Measurements from ENCODE around the gene ASGR1.

DNA sequence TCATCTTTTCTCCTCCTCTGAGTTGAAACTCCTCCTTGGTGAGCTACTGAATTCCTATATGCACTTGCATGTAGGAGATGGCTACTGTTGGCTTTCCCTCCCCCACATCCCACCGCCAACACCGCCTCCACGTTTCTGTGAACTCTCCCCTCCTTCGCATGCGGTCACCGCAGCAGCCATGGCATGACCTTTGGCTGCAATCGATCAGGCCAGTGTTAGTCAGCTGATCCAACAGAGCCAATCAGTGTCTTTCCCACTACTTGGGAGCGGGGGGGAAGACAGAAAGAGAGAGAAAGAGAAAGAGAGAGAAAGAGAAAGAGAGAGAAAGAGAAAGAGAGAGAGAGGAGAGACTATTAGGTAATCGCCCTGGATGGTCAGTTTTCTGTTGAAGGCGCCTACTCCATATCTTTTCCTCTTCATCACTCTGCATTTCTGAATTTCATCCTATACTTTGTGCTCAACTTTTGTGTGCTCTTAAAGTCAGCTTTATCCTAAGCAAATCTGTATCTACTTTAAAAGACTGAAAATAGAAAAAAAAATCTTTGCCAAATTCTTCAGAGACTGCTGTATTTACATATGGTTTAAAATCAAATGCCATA lies 22.7 kb downstream of the ASGR1 start:
- TF ChIP-seq, protein P1, sequence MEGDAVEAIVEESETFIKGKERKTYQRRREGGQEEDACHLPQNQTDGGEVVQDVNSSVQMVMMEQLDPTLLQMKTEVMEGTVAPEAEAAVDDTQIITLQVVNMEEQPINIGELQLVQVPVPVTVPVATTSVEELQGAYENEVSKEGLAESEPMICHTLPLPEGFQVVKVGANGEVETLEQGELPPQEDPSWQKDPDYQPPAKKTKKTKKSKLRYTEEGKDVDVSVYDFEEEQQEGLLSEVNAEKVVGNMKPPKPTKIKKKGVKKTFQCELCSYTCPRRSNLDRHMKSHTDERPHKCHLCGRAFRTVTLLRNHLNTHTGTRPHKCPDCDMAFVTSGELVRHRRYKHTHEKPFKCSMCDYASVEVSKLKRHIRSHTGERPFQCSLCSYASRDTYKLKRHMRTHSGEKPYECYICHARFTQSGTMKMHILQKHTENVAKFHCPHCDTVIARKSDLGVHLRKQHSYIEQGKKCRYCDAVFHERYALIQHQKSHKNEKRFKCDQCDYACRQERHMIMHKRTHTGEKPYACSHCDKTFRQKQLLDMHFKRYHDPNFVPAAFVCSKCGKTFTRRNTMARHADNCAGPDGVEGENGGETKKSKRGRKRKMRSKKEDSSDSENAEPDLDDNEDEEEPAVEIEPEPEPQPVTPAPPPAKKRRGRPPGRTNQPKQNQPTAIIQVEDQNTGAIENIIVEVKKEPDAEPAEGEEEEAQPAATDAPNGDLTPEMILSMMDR (IDR thresholded peaks at IDR 0.05), result no peak
- TF ChIP-seq POLR2A (IDR thresholded peaks at IDR 0.05) (no peak), POLR2AphosphoS5 (IDR thresholded peaks at IDR 0.05) (no peak), EP300 (IDR thresholded peaks at IDR 0.05) (no peak)
